Measurements from ENCODE around the gene CNST. TPM values are rescaled to one million over a fixed set of nuclear protein-coding genes. Genes with fewer than 3 reads are reported as not detected.

The CNST gene
- total and polyA plus RNA-seq, 9 of the 15 experiments (the other 6 are each of a cell fraction or from before 2014, with no cell fraction given), result 17.0 to 55.3 (median 30.8) TPM

- TF ChIP-seq, protein P1, sequence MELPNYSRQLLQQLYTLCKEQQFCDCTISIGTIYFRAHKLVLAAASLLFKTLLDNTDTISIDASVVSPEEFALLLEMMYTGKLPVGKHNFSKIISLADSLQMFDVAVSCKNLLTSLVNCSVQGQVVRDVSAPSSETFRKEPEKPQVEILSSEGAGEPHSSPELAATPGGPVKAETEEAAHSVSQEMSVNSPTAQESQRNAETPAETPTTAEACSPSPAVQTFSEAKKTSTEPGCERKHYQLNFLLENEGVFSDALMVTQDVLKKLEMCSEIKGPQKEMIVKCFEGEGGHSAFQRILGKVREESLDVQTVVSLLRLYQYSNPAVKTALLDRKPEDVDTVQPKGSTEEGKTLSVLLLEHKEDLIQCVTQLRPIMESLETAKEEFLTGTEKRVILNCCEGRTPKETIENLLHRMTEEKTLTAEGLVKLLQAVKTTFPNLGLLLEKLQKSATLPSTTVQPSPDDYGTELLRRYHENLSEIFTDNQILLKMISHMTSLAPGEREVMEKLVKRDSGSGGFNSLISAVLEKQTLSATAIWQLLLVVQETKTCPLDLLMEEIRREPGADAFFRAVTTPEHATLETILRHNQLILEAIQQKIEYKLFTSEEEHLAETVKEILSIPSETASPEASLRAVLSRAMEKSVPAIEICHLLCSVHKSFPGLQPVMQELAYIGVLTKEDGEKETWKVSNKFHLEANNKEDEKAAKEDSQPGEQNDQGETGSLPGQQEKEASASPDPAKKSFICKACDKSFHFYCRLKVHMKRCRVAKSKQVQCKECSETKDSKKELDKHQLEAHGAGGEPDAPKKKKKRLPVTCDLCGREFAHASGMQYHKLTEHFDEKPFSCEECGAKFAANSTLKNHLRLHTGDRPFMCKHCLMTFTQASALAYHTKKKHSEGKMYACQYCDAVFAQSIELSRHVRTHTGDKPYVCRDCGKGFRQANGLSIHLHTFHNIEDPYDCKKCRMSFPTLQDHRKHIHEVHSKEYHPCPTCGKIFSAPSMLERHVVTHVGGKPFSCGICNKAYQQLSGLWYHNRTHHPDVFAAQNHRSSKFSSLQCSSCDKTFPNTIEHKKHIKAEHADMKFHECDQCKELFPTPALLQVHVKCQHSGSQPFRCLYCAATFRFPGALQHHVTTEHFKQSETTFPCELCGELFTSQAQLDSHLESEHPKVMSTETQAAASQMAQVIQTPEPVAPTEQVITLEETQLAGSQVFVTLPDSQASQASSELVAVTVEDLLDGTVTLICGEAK (IDR thresholded peaks at IDR 0.05), result 0 out of 2 replicates have a peak, but pooled peaks have one; percentile 3
- TF ChIP-seq, protein P1 (CRISPR knock-in tag; IDR thresholded peaks at IDR 0.05), result no peak
- TF ChIP-seq NFIC (IDR thresholded peaks at IDR 0.05) (peak; percentile 39), SOX6 (IDR thresholded peaks at IDR 0.05) (peak; percentile 37; the same call in 1 of the 2 replicates), CREB3L1 (IDR thresholded peaks at IDR 0.05; ENCODE audit: borderline replicate concordance, low read depth) (no peak), TAF9B (IDR thresholded peaks at IDR 0.05; ENCODE audit: partially characterized antibody) (peak; percentile 18), CEBPG (CRISPR knock-in tag; IDR thresholded peaks at IDR 0.05) (no peak), CEBPG (tag; conservative IDR thresholded peaks at IDR 0.05 in 1 of 2, IDR thresholded peaks at IDR 0.05 in 1 of 2) (peak; percentile 64 to 80), GATAD2B (IDR thresholded peaks at IDR 0.05; ENCODE audit: borderline replicate concordance) (0 out of 2 replicates have a peak, but pooled peaks have one; percentile 34)
- TF ChIP-seq, protein P2, sequence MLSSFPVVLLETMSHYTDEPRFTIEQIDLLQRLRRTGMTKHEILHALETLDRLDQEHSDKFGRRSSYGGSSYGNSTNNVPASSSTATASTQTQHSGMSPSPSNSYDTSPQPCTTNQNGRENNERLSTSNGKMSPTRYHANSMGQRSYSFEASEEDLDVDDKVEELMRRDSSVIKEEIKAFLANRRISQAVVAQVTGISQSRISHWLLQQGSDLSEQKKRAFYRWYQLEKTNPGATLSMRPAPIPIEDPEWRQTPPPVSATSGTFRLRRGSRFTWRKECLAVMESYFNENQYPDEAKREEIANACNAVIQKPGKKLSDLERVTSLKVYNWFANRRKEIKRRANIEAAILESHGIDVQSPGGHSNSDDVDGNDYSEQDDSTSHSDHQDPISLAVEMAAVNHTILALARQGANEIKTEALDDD (IDR thresholded peaks at IDR 0.05), result 0 out of 2 replicates have a peak, but pooled peaks have one; percentile 13
- TF ChIP-seq, protein P3, sequence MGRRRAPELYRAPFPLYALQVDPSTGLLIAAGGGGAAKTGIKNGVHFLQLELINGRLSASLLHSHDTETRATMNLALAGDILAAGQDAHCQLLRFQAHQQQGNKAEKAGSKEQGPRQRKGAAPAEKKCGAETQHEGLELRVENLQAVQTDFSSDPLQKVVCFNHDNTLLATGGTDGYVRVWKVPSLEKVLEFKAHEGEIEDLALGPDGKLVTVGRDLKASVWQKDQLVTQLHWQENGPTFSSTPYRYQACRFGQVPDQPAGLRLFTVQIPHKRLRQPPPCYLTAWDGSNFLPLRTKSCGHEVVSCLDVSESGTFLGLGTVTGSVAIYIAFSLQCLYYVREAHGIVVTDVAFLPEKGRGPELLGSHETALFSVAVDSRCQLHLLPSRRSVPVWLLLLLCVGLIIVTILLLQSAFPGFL (CRISPR knock-in tag; IDR thresholded peaks at IDR 0.05), result no peak
- TF ChIP-seq, protein P4, sequence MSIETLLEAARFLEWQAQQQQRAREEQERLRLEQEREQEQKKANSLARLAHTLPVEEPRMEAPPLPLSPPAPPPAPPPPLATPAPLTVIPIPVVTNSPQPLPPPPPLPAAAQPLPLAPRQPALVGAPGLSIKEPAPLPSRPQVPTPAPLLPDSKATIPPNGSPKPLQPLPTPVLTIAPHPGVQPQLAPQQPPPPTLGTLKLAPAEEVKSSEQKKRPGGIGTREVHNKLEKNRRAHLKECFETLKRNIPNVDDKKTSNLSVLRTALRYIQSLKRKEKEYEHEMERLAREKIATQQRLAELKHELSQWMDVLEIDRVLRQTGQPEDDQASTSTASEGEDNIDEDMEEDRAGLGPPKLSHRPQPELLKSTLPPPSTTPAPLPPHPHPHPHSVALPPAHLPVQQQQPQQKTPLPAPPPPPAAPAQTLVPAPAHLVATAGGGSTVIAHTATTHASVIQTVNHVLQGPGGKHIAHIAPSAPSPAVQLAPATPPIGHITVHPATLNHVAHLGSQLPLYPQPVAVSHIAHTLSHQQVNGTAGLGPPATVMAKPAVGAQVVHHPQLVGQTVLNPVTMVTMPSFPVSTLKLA (conservative IDR thresholded peaks at IDR 0.05), result 0 out of 4 replicates have a peak, but pooled peaks of 1 of the 2 experiments have one; percentile 25
Observed at GRCh38 chr1:246583448-246584185, 17.4 kb downstream of the CNST start (continued).

All from K562 (cell line).